Measurements from ENCODE around the gene KLK6. TPM values are rescaled to one million over a fixed set of nuclear protein-coding genes. Genes with fewer than 3 reads are reported as not detected.

The KLK6 gene
- polyA plus RNA-seq, 4 donors: 30.9 to 45.1 (median 35.1) TPM

DNA sequence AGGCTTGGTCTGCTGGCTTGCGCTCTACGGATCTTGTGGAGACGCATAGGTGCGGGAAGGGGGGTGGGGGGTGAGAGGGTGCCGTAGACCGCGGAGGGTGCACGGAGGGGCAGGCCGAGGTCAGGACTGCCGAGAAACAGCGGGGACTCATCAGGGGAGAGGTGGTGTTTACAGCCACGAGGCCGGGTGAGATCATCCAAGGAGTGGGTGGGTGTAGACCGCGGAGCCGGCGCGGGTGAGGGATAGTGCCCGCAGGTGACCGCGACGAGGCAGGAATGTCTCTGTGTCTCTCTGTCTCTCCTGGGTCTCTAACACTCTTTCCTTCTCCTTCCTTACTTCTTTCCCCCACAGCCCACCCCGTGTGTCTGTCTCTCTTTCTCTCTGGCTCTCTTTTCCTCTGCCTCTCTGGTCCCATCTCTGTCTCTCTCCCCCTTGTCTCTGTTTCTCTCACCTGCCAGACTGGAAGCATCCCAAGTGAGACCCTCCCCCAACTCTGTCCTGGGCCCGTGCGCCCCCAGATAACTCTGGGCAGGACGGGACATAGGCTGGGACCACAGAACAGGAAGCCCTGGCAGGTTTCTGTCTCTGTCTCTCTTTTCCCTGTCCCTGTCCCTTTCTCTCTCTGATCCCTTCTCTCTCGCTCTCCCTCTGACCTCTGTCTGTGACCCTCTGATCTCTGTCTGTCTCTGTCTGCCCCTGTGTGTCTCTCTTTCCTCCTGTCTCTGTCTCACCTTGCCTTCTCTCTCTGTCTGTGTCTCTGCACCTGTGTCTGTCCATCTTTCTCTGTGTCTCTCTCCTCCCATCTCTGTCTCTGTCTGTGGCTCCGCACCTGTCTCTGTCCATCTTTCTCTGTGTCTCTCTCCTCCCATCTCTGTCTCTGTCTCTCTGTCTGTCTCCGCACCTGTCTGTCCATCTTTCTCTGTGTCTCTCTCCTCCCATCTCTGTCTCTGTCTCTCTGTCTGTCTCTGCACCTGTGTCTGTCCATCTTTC is 56.4 kb downstream of the KLK6 start:
- DNase-seq (ENCODE audit: low read depth in 4 of 4, low spot score in 2 of 4): no peak

DNA sequence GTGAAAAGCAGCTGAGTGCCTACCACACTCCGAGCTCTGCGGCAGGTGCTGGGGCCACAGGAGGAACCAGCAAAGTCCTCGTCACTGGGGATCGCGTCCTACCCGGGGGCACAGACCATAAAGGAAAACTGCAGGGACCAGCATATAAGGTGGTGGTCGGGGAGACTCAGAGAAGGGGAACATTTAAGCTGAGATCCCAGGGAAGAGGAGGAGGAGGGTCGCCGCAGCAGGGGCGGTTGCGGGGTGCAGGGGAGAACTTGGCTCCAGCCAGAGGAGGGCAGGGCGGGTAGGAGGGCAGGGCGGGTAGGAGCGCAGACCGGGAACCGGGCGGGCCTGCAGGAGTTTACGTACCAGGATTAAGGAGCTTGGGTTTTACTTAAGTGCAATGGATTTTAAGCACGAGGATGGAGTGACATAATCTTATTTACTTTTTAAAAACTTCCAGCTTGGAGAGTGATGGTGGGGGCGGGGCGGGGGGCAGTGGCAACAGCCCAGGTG is 57.2 kb downstream of the KLK6 start:
- no peak for DNase-seq (ENCODE audit: low read depth in 4 of 4, low spot score in 2 of 4)

DNA sequence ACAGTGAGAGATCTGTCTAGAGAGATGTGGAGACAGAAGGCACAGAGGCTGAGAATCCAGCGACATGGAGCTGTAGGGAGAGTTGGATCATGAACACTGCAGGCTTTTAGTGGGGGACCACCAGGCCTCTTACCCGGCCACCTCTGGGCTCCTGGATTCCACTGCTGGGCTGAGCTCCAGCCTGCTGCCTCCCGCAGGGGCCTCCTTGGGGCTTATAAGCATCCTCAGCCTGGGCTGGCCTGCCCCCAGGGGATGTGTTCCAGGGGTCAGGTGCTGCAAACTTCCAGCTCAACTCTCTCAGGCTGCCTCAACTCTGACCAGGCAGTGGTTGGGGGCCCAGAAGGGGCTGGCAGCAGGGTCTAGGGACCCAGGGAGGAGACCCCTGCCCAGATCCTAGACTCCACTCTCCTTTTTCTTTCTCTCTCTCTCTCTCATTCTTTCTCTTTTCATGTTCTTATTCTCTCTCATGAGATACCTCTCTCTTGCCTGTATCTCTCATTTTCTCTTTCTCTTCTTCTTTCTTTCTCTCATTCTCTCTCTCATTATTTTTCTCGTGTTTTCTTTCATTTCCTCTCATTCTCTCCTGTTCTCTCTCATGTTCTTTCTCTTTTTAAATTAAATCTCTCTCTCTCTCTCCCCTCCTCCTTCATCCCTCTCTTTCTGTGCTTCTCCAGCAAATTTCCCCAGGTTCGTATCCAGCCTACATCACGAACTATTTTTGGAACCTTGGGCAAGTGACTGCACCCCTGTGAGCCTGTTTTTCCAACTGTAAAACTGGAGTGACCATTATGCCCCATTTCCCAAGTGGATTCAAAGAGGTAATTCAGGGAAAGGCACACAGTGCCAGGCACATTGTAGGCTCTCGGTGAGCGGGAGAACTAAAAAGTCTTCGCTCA is 57.9 kb downstream of the KLK6 start, which contains the start of gene KLK4:
Gene KLK4, minus strand, starts transcription at position 190 of the 896 bp plus-strand sequence. CDS start 657 bp downstream, outside the sequence.
- no peak for DNase-seq (ENCODE audit: low read depth in 4 of 4, low spot score in 2 of 4)

GRCh38 chr19:50910722-50911121 is 58.7 kb downstream of the KLK6 start:
- no peak for DNase-seq (ENCODE audit: low read depth in 4 of 4, low spot score in 2 of 4)

DNA sequence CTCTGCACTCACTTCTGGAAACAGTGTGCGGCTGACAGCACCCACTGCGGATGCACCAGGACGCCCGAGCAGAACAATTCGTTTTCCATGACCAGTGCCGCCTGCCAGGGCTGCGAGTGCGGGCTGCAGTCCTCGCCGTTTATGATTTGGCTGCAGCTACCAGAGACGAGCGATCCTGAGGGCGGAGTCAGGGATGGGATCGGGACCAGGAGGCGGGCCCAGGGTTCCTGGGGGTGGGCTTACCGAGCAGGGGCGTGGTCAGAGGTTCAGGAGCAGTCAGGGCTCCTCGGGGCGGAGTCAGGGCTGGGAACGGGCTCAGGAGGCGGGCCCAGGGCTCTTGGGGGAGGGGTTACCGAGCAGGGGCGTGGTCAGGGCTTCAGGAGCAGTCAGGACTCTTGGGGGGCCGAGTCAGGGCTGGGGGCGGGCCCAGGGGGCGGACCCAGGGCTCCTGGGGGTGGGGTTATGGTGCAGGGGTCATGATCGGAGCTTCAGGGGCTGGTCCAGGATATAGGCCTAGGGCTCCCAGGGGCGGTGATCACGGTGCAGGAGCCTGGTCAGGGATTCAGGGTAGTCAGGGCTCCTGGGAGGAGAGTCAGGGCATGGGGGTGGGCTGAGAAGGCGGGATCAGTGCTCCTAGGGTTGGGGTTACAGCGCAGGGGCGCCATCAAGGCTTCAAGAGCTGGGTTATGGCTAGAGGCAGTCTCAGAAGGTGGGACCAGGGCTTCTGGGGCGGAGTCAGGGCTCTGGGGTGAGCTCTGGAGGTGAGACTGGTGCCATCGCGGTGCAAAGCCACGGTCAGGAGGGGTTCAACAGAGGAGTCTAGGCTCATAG is 59.9 kb downstream of the KLK6 start:
- peak in 1 of 4 donors; percentile 36 for DNase-seq (ENCODE audit: low read depth in 4 of 4, low spot score in 2 of 4)

Other genes starting within 250 kb of the KLK6 start
- 1 to 10 TPM; 4.3 to 9.9 (median 6.9) TPM for gene SHANK1, start 249.8 kb downstream of the KLK6 start, polyA plus RNA-seq (ENCODE audit: insufficient read length in 4 of 4)
- gene CLEC11A, start 246.2 kb downstream of the KLK6 start, polyA plus RNA-seq (ENCODE audit: insufficient read length in 4 of 4): 10 to 100 TPM; 30.0 to 45.4 (median 35.2) TPM
- gene GPR32, start 199.1 kb downstream of the KLK6 start, polyA plus RNA-seq (ENCODE audit: insufficient read length in 4 of 4): not detected
- gene ACP4, start 179.2 kb downstream of the KLK6 start, polyA plus RNA-seq (ENCODE audit: insufficient read length in 4 of 4): under 1 TPM in 3 of 4 donors, not detected in 1; 0.10 to 0.52 (median 0.25) TPM
- 1 to 10 TPM; 1.6 to 2.2 (median 1.9) TPM for gene KLK1, start 145.8 kb downstream of the KLK6 start, polyA plus RNA-seq (ENCODE audit: insufficient read length in 4 of 4)
- gene KLK15, start 136.0 kb downstream of the KLK6 start, polyA plus RNA-seq (ENCODE audit: insufficient read length in 4 of 4): not detected
- under 1 TPM; 0.32 to 0.85 (median 0.57) TPM for gene KLK3, start 114.7 kb downstream of the KLK6 start, polyA plus RNA-seq (ENCODE audit: insufficient read length in 4 of 4)
- under 1 TPM in 2 of 4 donors, not detected in 2; 0.39 to 0.42 TPM for gene KLK2, start 96.2 kb downstream of the KLK6 start, polyA plus RNA-seq (ENCODE audit: insufficient read length in 4 of 4)
- gene KLK4, start 58.2 kb downstream of the KLK6 start, polyA plus RNA-seq (ENCODE audit: insufficient read length in 4 of 4): not detected
- gene KLK5, start 16.6 kb downstream of the KLK6 start, polyA plus RNA-seq (ENCODE audit: insufficient read length in 4 of 4): 1 to 10 TPM; 1.2 to 2.5 (median 1.5) TPM
- gene KLK7, start 14.3 kb upstream of the KLK6 start, polyA plus RNA-seq (ENCODE audit: insufficient read length in 4 of 4): 1 to 10 TPM; 4.3 to 9.0 (median 5.0) TPM
- gene KLK8, start 32.0 kb upstream of the KLK6 start, polyA plus RNA-seq (ENCODE audit: insufficient read length in 4 of 4): 1 to 10 TPM in 3 of 4 donors, under 1 TPM in 1; 0.90 to 4.2 (median 2.2) TPM
- under 1 TPM; 0.13 to 0.48 (median 0.19) TPM for gene KLK10, start 50.1 kb upstream of the KLK6 start, polyA plus RNA-seq (ENCODE audit: insufficient read length in 4 of 4)
- under 1 TPM; 0.30 to 0.81 (median 0.30) TPM for gene KLK11, start 57.0 kb upstream of the KLK6 start, polyA plus RNA-seq (ENCODE audit: insufficient read length in 4 of 4)
- gene KLK12, start 65.4 kb upstream of the KLK6 start, polyA plus RNA-seq (ENCODE audit: insufficient read length in 4 of 4): not detected
- under 1 TPM; 0.22 to 0.66 (median 0.38) TPM for gene KLK13, start 95.5 kb upstream of the KLK6 start, polyA plus RNA-seq (ENCODE audit: insufficient read length in 4 of 4)
- gene KLK14, start 113.3 kb upstream of the KLK6 start, polyA plus RNA-seq (ENCODE audit: insufficient read length in 4 of 4): under 1 TPM in 2 of 4 donors, not detected in 2; 0.51 to 0.61 TPM
- 1 to 10 TPM; 2.8 to 4.7 (median 3.8) TPM for gene CTU1, start 138.8 kb upstream of the KLK6 start, polyA plus RNA-seq (ENCODE audit: insufficient read length in 4 of 4)
- 1 to 10 TPM in 3 of 4 donors, under 1 TPM in 1; 0.95 to 2.1 (median 1.5) TPM for gene SIGLEC9, start 155.3 kb upstream of the KLK6 start, polyA plus RNA-seq (ENCODE audit: insufficient read length in 4 of 4)
- gene SIGLEC7, start 172.7 kb upstream of the KLK6 start, polyA plus RNA-seq (ENCODE audit: insufficient read length in 4 of 4): 1 to 10 TPM in 1 of 4 donors, under 1 TPM in 3; 0.52 to 1.1 (median 0.70) TPM

Measured in left renal cortex interstitium (tissue), 4 donors.